HepG2 (cell line): ENCODE data around the gene CDHR3.

Source experiments
- AGO2 ChIP-seq: fragments of 200-400 bp; formaldehyde crosslinking; optimal IDR thresholded peaks from 2 replicates; pipeline ENCODE3; 2017; ENCODE audit warnings: mild to moderate bottlenecking, low read depth, low read length, moderate library complexity
- CREB1 ChIP-seq, 2 experiments: fragments of 450-650 bp in 1 of 2; IDR thresholded peaks; 2 replicates each; pipeline ENCODE4 v1.6.1; 2016 to 2017; ENCODE audit warnings: control low read depth in 1 of 2, mild to moderate bottlenecking in 1 of 2, missing compliant biosample characterization in 1 of 2, missing genetic modification characterization in 1 of 2
- MLX ChIP-seq: IDR thresholded peaks from 2 replicates; pipeline ENCODE4 v1.6.1; 2016
- NFKB2 ChIP-seq: sonication (generic); formaldehyde crosslinking; IDR thresholded peaks from 2 replicates; pipeline ENCODE4 v1.4.0; 2020; ENCODE audit warnings: missing genetic modification reagents, borderline replicate concordance
- POLR2AphosphoS5 ChIP-seq: IDR thresholded peaks from 2 replicates; pipeline ENCODE4 v1.6.1; 2012; ENCODE audit warnings: low read depth, low read length
- SMARCC2 ChIP-seq: fragments of 450-650 bp; IDR thresholded peaks from 2 replicates; pipeline ENCODE4 v1.6.1; 2017; ENCODE audit warnings: antibody characterized with exemption, mild to moderate bottlenecking
- ZNF549 ChIP-seq: sonication (generic); formaldehyde crosslinking; IDR thresholded peaks from 2 replicates; pipeline ENCODE4 v1.5.0; 2020; ENCODE audit warnings: missing genetic modification reagents

- TF ChIP-seq CREB1 (IDR thresholded peaks at IDR 0.05): no peak
- no peak for TF ChIP-seq CREB1 (CRISPR knock-in tag; IDR thresholded peaks at IDR 0.05)
- TF ChIP-seq NFKB2 (CRISPR knock-in tag): no peak
- TF ChIP-seq AGO2: no peak
- no peak for TF ChIP-seq ZNF549
- no peak for TF ChIP-seq POLR2AphosphoS5
- no peak for TF ChIP-seq MLX (CRISPR knock-in tag)
- no peak for TF ChIP-seq SMARCC2
Observed at GRCh38 chr7:106003525-106004064, 40.5 kb downstream of the CDHR3 start.
